ENCODE results near the gene MYBBP1A. TPM values are rescaled to one million over a fixed set of nuclear protein-coding genes. Genes with fewer than 3 reads are reported as not detected.

MYBBP1A gene
- total RNA-seq, 1 donor from 2014 or later: 108 TPM

- no peak overlapping the region for H3K4me3 Mint-ChIP-seq
- ATAC-seq (ENCODE audit: low read depth) (no peak), DNase-seq (no peak)
- intact Hi-C loops (cut with micrococcal nuclease): no loop called here
- TF ChIP-seq CTCF (IDR thresholded peaks at IDR 0.05): no peak
- no peaks in the 10 kb centered on the region for H3K4me1 Mint-ChIP-seq
- no peak overlapping the region for H3K27ac Mint-ChIP-seq
- POLR2A ChIA-PET: no interaction called here
- no peaks in the 10 kb centered on the region for H3K27me3 Mint-ChIP-seq
- H3K36me3 Mint-ChIP-seq (ENCODE audit: low read depth): peaks cover 83% of the 10 kb centered on the region
- CTCF ChIA-PET: no interaction called here
- H3K9me3 Mint-ChIP-seq: no peaks in the 10 kb centered on the region
Observed at GRCh38 chr17:4545217-4545951, 9.8 kb downstream of the MYBBP1A start.

- CTCF ChIA-PET: no interaction called here
- H3K4me3 Mint-ChIP-seq: no peak overlapping the region
- no peak for TF ChIP-seq CTCF (IDR thresholded peaks at IDR 0.05)
- no peak for ATAC-seq (ENCODE audit: low read depth)
- H3K27me3 Mint-ChIP-seq: no peaks in the 10 kb centered on the region
- H3K27ac Mint-ChIP-seq: no peak overlapping the region
- no peaks in the 10 kb centered on the region for H3K4me1 Mint-ChIP-seq
- no peak for DNase-seq
- POLR2A ChIA-PET: no interaction called here
- H3K36me3 Mint-ChIP-seq (ENCODE audit: low read depth): peaks cover 79% of the 10 kb centered on the region
- intact Hi-C loops (cut with micrococcal nuclease): no loop called here
- no peaks in the 10 kb centered on the region for H3K9me3 Mint-ChIP-seq
Observed at GRCh38 chr17:4544951-4545216, 10.3 kb downstream of the MYBBP1A start.

- H3K4me3 Mint-ChIP-seq: no peak overlapping the region
- ChIA-PET POLR2A (no interaction called here), CTCF (no interaction called here)
- no peak overlapping the region for H3K27ac Mint-ChIP-seq
- intact Hi-C loops (cut with micrococcal nuclease): no loop called here
- no peaks in the 10 kb centered on the region for H3K9me3 Mint-ChIP-seq
- ATAC-seq (ENCODE audit: low read depth) (no peak), DNase-seq (no peak)
- peaks cover 78% of the 10 kb centered on the region for H3K36me3 Mint-ChIP-seq (ENCODE audit: low read depth)
- no peaks in the 10 kb centered on the region for H3K4me1 Mint-ChIP-seq
- no peak for TF ChIP-seq CTCF (IDR thresholded peaks at IDR 0.05)
- H3K27me3 Mint-ChIP-seq: no peaks in the 10 kb centered on the region
Observed at GRCh38 chr17:4544135-4544950, 10.8 kb downstream of the MYBBP1A start.

- Mint-ChIP-seq H3K27me3 (no peaks in the 10 kb centered on the region), H3K4me3 (no peak overlapping the region), H3K27ac (no peak overlapping the region), H3K4me1 (no peaks in the 10 kb centered on the region), H3K36me3 (ENCODE audit: low read depth) (peaks cover 78% of the 10 kb centered on the region), H3K9me3 (no peaks in the 10 kb centered on the region)
- ChIA-PET POLR2A (no interaction called here), CTCF (no interaction called here)
- no peak for ATAC-seq (ENCODE audit: low read depth)
- intact Hi-C loops (cut with micrococcal nuclease): no loop called here
- DNase-seq: no peak
- no peak for TF ChIP-seq CTCF (IDR thresholded peaks at IDR 0.05)
Observed at GRCh38 chr17:4543557-4544026, 11.6 kb downstream of the MYBBP1A start.

GRCh38 chr17:4542726-4543191 lies 12.4 kb downstream of the MYBBP1A start:
- intact Hi-C loops (cut with micrococcal nuclease): no loop called here
- Mint-ChIP-seq H3K4me3 (no peak overlapping the region), H3K9me3 (no peaks in the 10 kb centered on the region), H3K4me1 (no peaks in the 10 kb centered on the region), H3K27me3 (no peaks in the 10 kb centered on the region), H3K27ac (no peak overlapping the region), H3K36me3 (ENCODE audit: low read depth) (peaks cover 72% of the 10 kb centered on the region)
- TF ChIP-seq CTCF (IDR thresholded peaks at IDR 0.05): no peak
- no peak for DNase-seq
- ATAC-seq (ENCODE audit: low read depth): no peak
- ChIA-PET POLR2A (no interaction called here), CTCF (no interaction called here)
